Heart right ventricle (tissue), 16 donors: ENCODE results near the gene C17orf50. TPM values are rescaled to one million over a fixed set of nuclear protein-coding genes. Genes with fewer than 3 reads are reported as not detected.

ENCODE experiments used
- ATAC-seq, 8 donors: fragments of 200-7000 bp; cut with Tn5 transposase; one replicate each; pipeline ENCODE4 v1.9.1; 2020; ENCODE audit warnings: mild to moderate bottlenecking in 8 of 8, moderate library complexity in 8 of 8, moderate number of reproducible peaks in 1 of 8
- DNase-seq, 2 donors: peaks; one replicate each; pipeline ENCODE4 v3.0.0-alpha.2; 2020
- H3K27ac ChIP-seq, 10 donors: fragments of 200-600 bp; sonication (generic) in 2 of 10; one replicate each; pipeline versions ENCODE4 v1.5.0 to v1.8.0; 2020 to 2022; ENCODE audit warnings: mild to moderate bottlenecking in 3 of 10
- H3K27me3 ChIP-seq, 7 donors: fragments of 200-600 bp; one replicate each; pipeline ENCODE4 v1.8.0; 2021 to 2022; ENCODE audit warnings: mild to moderate bottlenecking in 2 of 7
- H3K36me3 ChIP-seq, 9 donors: fragments of 200-600 bp; sonication (generic) in 1 of 9; one replicate each; pipeline versions ENCODE4 v1.5.0 to v1.8.0; 2020 to 2022; ENCODE audit warnings: mild to moderate bottlenecking in 2 of 9
- H3K4me1 ChIP-seq, 9 donors: fragments of 200-600 bp; sonication (generic) in 1 of 9; one replicate each; pipeline versions ENCODE4 v1.5.0 to v1.8.0; 2020 to 2022; ENCODE audit warnings: mild to moderate bottlenecking in 4 of 9
- H3K4me3 ChIP-seq, 10 donors: fragments of 200-600 bp; sonication (generic) in 2 of 10; one replicate each; pipeline versions ENCODE4 v1.5.0 to v1.8.0; 2020 to 2022; ENCODE audit warnings: mild to moderate bottlenecking in 7 of 10, moderate library complexity in 2 of 10
- H3K9me3 ChIP-seq, 11 donors: fragments of 200-600 bp in 10 of 11; sonication (generic) in 2 of 11; one replicate each; pipeline versions ENCODE4 v1.5.0 to v1.8.0; 2013 to 2022; ENCODE audit warnings: mild to moderate bottlenecking in 2 of 11, control low read depth in 1 of 11, moderate library complexity in 1 of 11
- CTCF ChIP-seq, 9 donors: fragments of 200-600 bp; sonication (generic) in 2 of 9; IDR thresholded peaks; one replicate each; pipeline versions ENCODE4 v1.5.0 to v1.8.0; 2021 to 2022; ENCODE audit warnings: antibody characterized with exemption in 9 of 9, mild to moderate bottlenecking in 5 of 9, moderate library complexity in 1 of 9
- WGBS, 2 donors: extraction: QIAGEN DNeasy Blood & Tissue Kit; methylation state at CpG; one replicate each; pipeline ENCODE4 v1.1.7; 2013; ENCODE audit warnings: inconsistent platforms in 1 of 2; 5-methylcytosine and 5-hydroxymethylcytosine counted together
- intact Hi-C, 10 donors: fragments of 100-400 bp; cut with DNase I; formaldehyde crosslinking; loops; one replicate each; pipeline versions ENCODE4 v1.11.1 to v1.14.2; 2022
- polyA plus RNA-seq, 2 donors: library from polyadenylated mRNA; stranded (reverse); fragments of 200-250 nt; gene quantifications; one replicate each; pipeline ENCODE4 v1.2.3, GENCODE V29; 2013
- total RNA-seq, 10 donors: library from RNA; stranded (reverse); fragmentation: NEBNext Ultra II Directional in 3 of 10; extraction: Animal tissue kit (Norgen Biotek cat#: 25700) in 3 of 10; gene quantifications; one replicate each; pipeline versions ENCODE4 v1.2.1 to v1.2.4, GENCODE V29; 2021 to 2023
- donor health status: Arrhythmogenic right ventricular cardiomyopathy.
- donor health status: ischemic (EF 13 %, LVEDD 7.1; RV severe dilation, severe dysfunction).
- donor health status: healthy with polysubstance abuse.
- donor health status: DM: no; HTN: yes; CAD: no.
- donor health status: DM: no; HTN: no; CAD: no.
- donor health status: ischemic (EF 25% LVEDD 6.9; RV normal size, moderate dysfunction).
- donor health status: ischemic (EF 25% LVEDD 5.7; RV mildly dilated, moderate dysfunction).
- donor health status: healthy.
- donor health status: DM: yes; HTN: yes; CAD: no.
- donor health status: Ischemic cardiomyopathy.
- donor health status: ischemic (EF 35%, LVEDD 5.7; RV mildly dilated, moderate dysfunction).
- donor health status: nonischemic (EF 11% LVEDD 7.7; RV severe dilation, severe dysfunction).
- donor health status: DM: yes; HTN: yes; CAD: no.
- donor health status: PGD.
- donor health status: ischemic (EF 29% LVEDD 5.4; RV normal size, mild dysfunction).
- donor health status: nonischemic (EF 23%, LVEDD 6.1; RV moderate dilation, normal function).

Gene C17orf50
- total and polyA plus RNA-seq, 12 donors = not detected

- ATAC-seq = no peak
These were observed 3.1 kb downstream of the C17orf50 start for GRCh38 chr17:35763767-35764122.

GRCh38 chr17:35764123-35764991 lies 3.7 kb downstream of the C17orf50 start:
- 5% methylated on average over 71 to 75 of the region's 75 CpGs for WGBS, 2 donors
- DNase-seq (peak; percentile 81 to 91), ATAC-seq (peak; percentile 93 to 98 (median 96))
- intact Hi-C loops = loop anchor here in 8 of 10 donors (1.0 to 10.0 kb wide), 3 partner anchors 40 to 590 kb away; no protein-coding TSS in a partner anchor
- peak; percentile 89 to 97 (median 96) for TF ChIP-seq CTCF (IDR thresholded peaks at IDR 0.05)
- no peaks in the 10 kb centered on the region for H3K36me3 ChIP-seq
- no peaks in the 10 kb centered on the region for H3K9me3 ChIP-seq
- H3K4me1 ChIP-seq = peaks cover 2 to 28% (median 8%) of the 10 kb centered on the region in 9 donors
- peaks cover 0 to 10% (median 0%) of the 10 kb centered on the region in 7 donors for H3K27me3 ChIP-seq
- H3K4me3 ChIP-seq = peak overlapping the region in 9 of 10 donors; percentile 34 to 62 (median 60)
- peak overlapping the region in 2 of 10 donors; percentile 41 to 44 for H3K27ac ChIP-seq

More at GRCh38 chr17:35763767-35764122, 3.1 kb downstream of the C17orf50 start:
- no peak for TF ChIP-seq CTCF (IDR thresholded peaks at IDR 0.05)
- no peak for DNase-seq
- no peaks in the 10 kb centered on the region for H3K36me3 ChIP-seq
- 34 to 37% methylated on average over 17 of the region's 17 CpGs for WGBS, 2 donors
- peak overlapping the region in 2 of 10 donors; percentile 41 to 44 for H3K27ac ChIP-seq
- H3K9me3 ChIP-seq = no peaks in the 10 kb centered on the region
- H3K4me1 ChIP-seq = peaks cover 2 to 28% (median 8%) of the 10 kb centered on the region in 9 donors
- intact Hi-C loops = loop anchor here in 8 of 10 donors (1.0 to 10.0 kb wide), 3 partner anchors 41 to 589 kb away; no protein-coding TSS in a partner anchor
- H3K4me3 ChIP-seq = peak overlapping the region in 9 of 10 donors; percentile 34 to 62 (median 60)
- peaks cover 0 to 10% (median 0%) of the 10 kb centered on the region in 7 donors for H3K27me3 ChIP-seq

GRCh38 chr17:35765086-35765710 lies 4.5 kb downstream of the C17orf50 start:
- no peak for DNase-seq
- no peak for TF ChIP-seq CTCF (IDR thresholded peaks at IDR 0.05)
- Histone ChIP-seq H3K27me3 (peaks cover 0 to 10% (median 0%) of the 10 kb centered on the region in 7 donors), H3K4me3 (no peak overlapping the region), H3K27ac (no peak overlapping the region), H3K4me1 (peaks cover 2 to 28% (median 8%) of the 10 kb centered on the region in 9 donors), H3K9me3 (no peaks in the 10 kb centered on the region), H3K36me3 (no peaks in the 10 kb centered on the region)
- intact Hi-C loops = loop anchor here in 4 of 10 donors (2.0 to 10.0 kb wide), 3 partner anchors 37 to 590 kb away; no protein-coding TSS in a partner anchor
- no peak for ATAC-seq
- WGBS, 2 donors = 69 to 71% methylated on average over 11 of the region's 11 CpGs
